Fibroblast of lung (primary cell): ENCODE data around the gene TUBGCP6. TPM values are rescaled to one million over a fixed set of nuclear protein-coding genes. Genes with fewer than 3 reads are reported as not detected.

Experiments
- DNase-seq, 2 donors: peaks; one replicate each; pipeline versions ENCODE4 v3.0.0 to v3.0.0-alpha.2; 2010; ENCODE audit warnings: low read depth in 2 of 2
- H2AFZ ChIP-seq: 2 replicates; pipeline ENCODE4 v1.5.1; 2012; ENCODE audit warnings: low read length, control low read depth, inconsistent platforms
- H3K27ac ChIP-seq: 2 replicates; pipeline ENCODE4 v1.5.1; 2011; ENCODE audit warnings: low read length, control low read depth; ENCODE audit not compliant: insufficient read depth
- H3K27me3 ChIP-seq: 2 replicates; pipeline ENCODE4 v1.5.1; 2011; ENCODE audit warnings: mild to moderate bottlenecking, low read length; ENCODE audit not compliant: control insufficient read depth, insufficient read depth
- H3K36me3 ChIP-seq: 2 replicates; pipeline ENCODE4 v1.5.1; 2011; ENCODE audit warnings: low read length; ENCODE audit not compliant: control insufficient read depth, insufficient read depth
- H3K4me1 ChIP-seq: 2 replicates; pipeline ENCODE4 v1.5.1; 2011; ENCODE audit warnings: low read length; ENCODE audit not compliant: control insufficient read depth, insufficient read depth; ENCODE audit errors: extremely low read depth
- H3K4me2 ChIP-seq: 2 replicates; pipeline ENCODE4 v1.5.1; 2011; ENCODE audit warnings: low read length, control low read depth; ENCODE audit not compliant: insufficient read depth; ENCODE audit errors: extremely low read depth
- H3K4me3 ChIP-seq, 4 experiments: fragments of 200-600 bp in 1 of 4; sonication (generic) in 1 of 4; replicated peaks in 1 of 4; 2 replicates each; pipeline ENCODE4 v1.5.1; 2011 to 2016; ENCODE audit warnings: low read length in 4 of 4, low read depth in 3 of 4, mild to moderate bottlenecking in 3 of 4, control low read depth in 2 of 4, inconsistent platforms in 1 of 4, mixed read lengths in 1 of 4; ENCODE audit not compliant: insufficient read depth in 1 of 4; ENCODE audit errors: control extremely low read depth in 1 of 4
- H3K79me2 ChIP-seq: 2 replicates; pipeline ENCODE4 v1.5.1; 2012; ENCODE audit warnings: mild to moderate bottlenecking, low read length, inconsistent platforms; ENCODE audit not compliant: control insufficient read depth, insufficient read depth
- H3K9ac ChIP-seq: 2 replicates; pipeline ENCODE4 v1.5.1; 2011; ENCODE audit warnings: mild to moderate bottlenecking, low read length, control low read depth; ENCODE audit not compliant: insufficient read depth
- H3K9me3 ChIP-seq: 2 replicates; pipeline ENCODE4 v1.5.1; 2012; ENCODE audit warnings: low read depth, low read length; ENCODE audit not compliant: control insufficient read depth, insufficient read depth
- H4K20me1 ChIP-seq: 2 replicates; pipeline ENCODE4 v1.5.1; 2011; ENCODE audit warnings: low read length; ENCODE audit not compliant: control insufficient read depth, insufficient read depth; ENCODE audit errors: extremely low read depth
- CTCF ChIP-seq, 2 donors: IDR thresholded peaks in 1 of 2; conservative IDR thresholded peaks in 1 of 2; 1 replicate in 1 of 2; 2 replicates in 1 of 2; pipeline ENCODE4 v1.5.1; 2011 to 2012; ENCODE audit warnings: low read length in 2 of 2, control low read depth in 1 of 2, inconsistent platforms in 1 of 2, low read depth in 1 of 2, mild to moderate bottlenecking in 1 of 2
- EZH2 ChIP-seq: IDR thresholded peaks from 2 replicates; pipeline ENCODE4 v1.5.1; 2012; ENCODE audit warnings: low read length, control low read depth, mild to moderate bottlenecking; ENCODE audit errors: missing control alignments
- polyA plus RNA-seq, 2 donors: library from polyadenylated mRNA; depleted of rRNA in 1 of 2; stranded (reverse) in 1 of 2; unstranded in 1 of 2; fragments of >200 nt; gene quantifications; 2 replicates each; pipeline ENCODE4 v1.2.1, GENCODE V29; 2011 to 2012; ENCODE audit warnings: missing spikeins in 1 of 2
- total RNA-seq: library from RNA; depleted of rRNA; stranded (reverse); fragments of >200 nt; gene quantifications from 2 replicates; pipeline ENCODE4 v1.2.1, GENCODE V29; 2014

Gene TUBGCP6
- total and polyA plus RNA-seq, 2 donors (not counting 1 experiment from before 2014, with no cell fraction given) = 6.7 to 23.8 TPM

- DNase-seq = no peak
- Histone ChIP-seq H3K9ac (no peak overlapping the region), H3K4me2 (no peak overlapping the region), H4K20me1 (no peaks in the 10 kb centered on the region), H2AFZ (no peak overlapping the region), H3K9me3 (no peaks in the 10 kb centered on the region), H3K36me3 (peaks cover 43% of the 10 kb centered on the region), H3K4me3 (no peak overlapping the region), H3K27me3 (no peaks in the 10 kb centered on the region), H3K79me2 (no peaks in the 10 kb centered on the region), H3K27ac (no peak overlapping the region), H3K4me1 (no peaks in the 10 kb centered on the region)
- TF ChIP-seq EZH2 (no peak), CTCF (conservative IDR thresholded peaks at IDR 0.05 in 1 of 2, IDR thresholded peaks at IDR 0.05 in 1 of 2; ENCODE audit: low read depth in 1 of 2, low read length in 2 of 2) (no peak)
These were observed 20.8 kb downstream of the TUBGCP6 start for GRCh38 chr22:50224071-50224470.

- no peaks in the 10 kb centered on the region for H3K27me3 ChIP-seq
These were observed 22.3 kb downstream of the TUBGCP6 start for GRCh38 chr22:50222508-50222907.

More at GRCh38 chr22:50222508-50222907, 22.3 kb downstream of the TUBGCP6 start:
- no peak overlapping the region for H2AFZ ChIP-seq
- no peak overlapping the region for H3K4me2 ChIP-seq
- H3K79me2 ChIP-seq = no peaks in the 10 kb centered on the region
- no peak overlapping the region for H3K4me3 ChIP-seq
- no peak overlapping the region for H3K9ac ChIP-seq
- H3K36me3 ChIP-seq = peaks cover 54% of the 10 kb centered on the region
- TF ChIP-seq EZH2 (no peak), CTCF (conservative IDR thresholded peaks at IDR 0.05 in 1 of 2, IDR thresholded peaks at IDR 0.05 in 1 of 2; ENCODE audit: low read depth in 1 of 2, low read length in 2 of 2) (no peak)
- no peak for DNase-seq
- H3K9me3 ChIP-seq = no peaks in the 10 kb centered on the region
- no peak overlapping the region for H3K27ac ChIP-seq
- H3K4me1 ChIP-seq = no peaks in the 10 kb centered on the region
- H4K20me1 ChIP-seq = no peaks in the 10 kb centered on the region
